ENCODE data around the gene LONP1.

DNA sequence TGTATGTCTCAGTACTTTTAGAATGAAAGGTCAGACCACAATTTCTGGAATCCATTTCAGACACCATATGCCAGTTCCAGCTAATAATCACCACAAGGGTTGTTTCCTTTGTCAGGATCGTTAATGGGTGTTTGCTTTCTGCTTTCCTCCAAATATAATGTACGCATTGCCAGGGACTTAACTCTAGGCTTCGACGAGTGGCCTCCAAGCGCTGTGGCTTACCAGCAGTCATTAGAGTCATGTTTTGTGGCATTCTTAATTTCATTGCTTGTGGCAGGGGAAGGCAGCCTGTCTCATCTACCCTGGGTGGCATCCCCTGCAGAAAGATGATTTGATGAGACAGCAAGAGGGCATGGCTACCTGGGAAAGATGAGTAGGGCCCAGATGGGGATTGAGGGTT is 74.5 kb downstream of the LONP1 start:
- TF ChIP-seq IRF2 (CRISPR knock-in tag; IDR thresholded peaks at IDR 0.05; ENCODE audit: borderline replicate concordance, low read depth) (no peak), ZNF396 (CRISPR knock-in tag; IDR thresholded peaks at IDR 0.05; ENCODE audit: borderline replicate concordance) (no peak), MAX (CRISPR knock-in tag; IDR thresholded peaks at IDR 0.05) (no peak), CTCF (IDR thresholded peaks at IDR 0.05) (no peak), ZNF121 (CRISPR knock-in tag; IDR thresholded peaks at IDR 0.05) (no peak), CBFB (CRISPR knock-in tag; IDR thresholded peaks at IDR 0.05; ENCODE audit: low read depth) (no peak), TEAD4 (CRISPR knock-in tag; IDR thresholded peaks at IDR 0.05) (no peak), USF2 (CRISPR knock-in tag; IDR thresholded peaks at IDR 0.05) (no peak), ZNF317 (CRISPR knock-in tag; IDR thresholded peaks at IDR 0.05; ENCODE audit: borderline replicate concordance, low read depth) (no peak)
- TF ChIP-seq, protein P1, sequence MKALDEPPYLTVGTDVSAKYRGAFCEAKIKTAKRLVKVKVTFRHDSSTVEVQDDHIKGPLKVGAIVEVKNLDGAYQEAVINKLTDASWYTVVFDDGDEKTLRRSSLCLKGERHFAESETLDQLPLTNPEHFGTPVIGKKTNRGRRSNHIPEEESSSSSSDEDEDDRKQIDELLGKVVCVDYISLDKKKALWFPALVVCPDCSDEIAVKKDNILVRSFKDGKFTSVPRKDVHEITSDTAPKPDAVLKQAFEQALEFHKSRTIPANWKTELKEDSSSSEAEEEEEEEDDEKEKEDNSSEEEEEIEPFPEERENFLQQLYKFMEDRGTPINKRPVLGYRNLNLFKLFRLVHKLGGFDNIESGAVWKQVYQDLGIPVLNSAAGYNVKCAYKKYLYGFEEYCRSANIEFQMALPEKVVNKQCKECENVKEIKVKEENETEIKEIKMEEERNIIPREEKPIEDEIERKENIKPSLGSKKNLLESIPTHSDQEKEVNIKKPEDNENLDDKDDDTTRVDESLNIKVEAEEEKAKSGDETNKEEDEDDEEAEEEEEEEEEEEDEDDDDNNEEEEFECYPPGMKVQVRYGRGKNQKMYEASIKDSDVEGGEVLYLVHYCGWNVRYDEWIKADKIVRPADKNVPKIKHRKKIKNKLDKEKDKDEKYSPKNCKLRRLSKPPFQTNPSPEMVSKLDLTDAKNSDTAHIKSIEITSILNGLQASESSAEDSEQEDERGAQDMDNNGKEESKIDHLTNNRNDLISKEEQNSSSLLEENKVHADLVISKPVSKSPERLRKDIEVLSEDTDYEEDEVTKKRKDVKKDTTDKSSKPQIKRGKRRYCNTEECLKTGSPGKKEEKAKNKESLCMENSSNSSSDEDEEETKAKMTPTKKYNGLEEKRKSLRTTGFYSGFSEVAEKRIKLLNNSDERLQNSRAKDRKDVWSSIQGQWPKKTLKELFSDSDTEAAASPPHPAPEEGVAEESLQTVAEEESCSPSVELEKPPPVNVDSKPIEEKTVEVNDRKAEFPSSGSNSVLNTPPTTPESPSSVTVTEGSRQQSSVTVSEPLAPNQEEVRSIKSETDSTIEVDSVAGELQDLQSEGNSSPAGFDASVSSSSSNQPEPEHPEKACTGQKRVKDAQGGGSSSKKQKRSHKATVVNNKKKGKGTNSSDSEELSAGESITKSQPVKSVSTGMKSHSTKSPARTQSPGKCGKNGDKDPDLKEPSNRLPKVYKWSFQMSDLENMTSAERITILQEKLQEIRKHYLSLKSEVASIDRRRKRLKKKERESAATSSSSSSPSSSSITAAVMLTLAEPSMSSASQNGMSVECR (CRISPR knock-in tag; IDR thresholded peaks at IDR 0.05; ENCODE audit: borderline replicate concordance): no peak
- TF ChIP-seq, protein P2, sequence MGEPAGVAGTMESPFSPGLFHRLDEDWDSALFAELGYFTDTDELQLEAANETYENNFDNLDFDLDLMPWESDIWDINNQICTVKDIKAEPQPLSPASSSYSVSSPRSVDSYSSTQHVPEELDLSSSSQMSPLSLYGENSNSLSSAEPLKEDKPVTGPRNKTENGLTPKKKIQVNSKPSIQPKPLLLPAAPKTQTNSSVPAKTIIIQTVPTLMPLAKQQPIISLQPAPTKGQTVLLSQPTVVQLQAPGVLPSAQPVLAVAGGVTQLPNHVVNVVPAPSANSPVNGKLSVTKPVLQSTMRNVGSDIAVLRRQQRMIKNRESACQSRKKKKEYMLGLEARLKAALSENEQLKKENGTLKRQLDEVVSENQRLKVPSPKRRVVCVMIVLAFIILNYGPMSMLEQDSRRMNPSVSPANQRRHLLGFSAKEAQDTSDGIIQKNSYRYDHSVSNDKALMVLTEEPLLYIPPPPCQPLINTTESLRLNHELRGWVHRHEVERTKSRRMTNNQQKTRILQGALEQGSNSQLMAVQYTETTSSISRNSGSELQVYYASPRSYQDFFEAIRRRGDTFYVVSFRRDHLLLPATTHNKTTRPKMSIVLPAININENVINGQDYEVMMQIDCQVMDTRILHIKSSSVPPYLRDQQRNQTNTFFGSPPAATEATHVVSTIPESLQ (CRISPR knock-in tag; IDR thresholded peaks at IDR 0.05): no peak
- TF ChIP-seq, protein P3, sequence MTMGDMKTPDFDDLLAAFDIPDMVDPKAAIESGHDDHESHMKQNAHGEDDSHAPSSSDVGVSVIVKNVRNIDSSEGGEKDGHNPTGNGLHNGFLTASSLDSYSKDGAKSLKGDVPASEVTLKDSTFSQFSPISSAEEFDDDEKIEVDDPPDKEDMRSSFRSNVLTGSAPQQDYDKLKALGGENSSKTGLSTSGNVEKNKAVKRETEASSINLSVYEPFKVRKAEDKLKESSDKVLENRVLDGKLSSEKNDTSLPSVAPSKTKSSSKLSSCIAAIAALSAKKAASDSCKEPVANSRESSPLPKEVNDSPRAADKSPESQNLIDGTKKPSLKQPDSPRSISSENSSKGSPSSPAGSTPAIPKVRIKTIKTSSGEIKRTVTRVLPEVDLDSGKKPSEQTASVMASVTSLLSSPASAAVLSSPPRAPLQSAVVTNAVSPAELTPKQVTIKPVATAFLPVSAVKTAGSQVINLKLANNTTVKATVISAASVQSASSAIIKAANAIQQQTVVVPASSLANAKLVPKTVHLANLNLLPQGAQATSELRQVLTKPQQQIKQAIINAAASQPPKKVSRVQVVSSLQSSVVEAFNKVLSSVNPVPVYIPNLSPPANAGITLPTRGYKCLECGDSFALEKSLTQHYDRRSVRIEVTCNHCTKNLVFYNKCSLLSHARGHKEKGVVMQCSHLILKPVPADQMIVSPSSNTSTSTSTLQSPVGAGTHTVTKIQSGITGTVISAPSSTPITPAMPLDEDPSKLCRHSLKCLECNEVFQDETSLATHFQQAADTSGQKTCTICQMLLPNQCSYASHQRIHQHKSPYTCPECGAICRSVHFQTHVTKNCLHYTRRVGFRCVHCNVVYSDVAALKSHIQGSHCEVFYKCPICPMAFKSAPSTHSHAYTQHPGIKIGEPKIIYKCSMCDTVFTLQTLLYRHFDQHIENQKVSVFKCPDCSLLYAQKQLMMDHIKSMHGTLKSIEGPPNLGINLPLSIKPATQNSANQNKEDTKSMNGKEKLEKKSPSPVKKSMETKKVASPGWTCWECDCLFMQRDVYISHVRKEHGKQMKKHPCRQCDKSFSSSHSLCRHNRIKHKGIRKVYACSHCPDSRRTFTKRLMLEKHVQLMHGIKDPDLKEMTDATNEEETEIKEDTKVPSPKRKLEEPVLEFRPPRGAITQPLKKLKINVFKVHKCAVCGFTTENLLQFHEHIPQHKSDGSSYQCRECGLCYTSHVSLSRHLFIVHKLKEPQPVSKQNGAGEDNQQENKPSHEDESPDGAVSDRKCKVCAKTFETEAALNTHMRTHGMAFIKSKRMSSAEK (CRISPR knock-in tag; IDR thresholded peaks at IDR 0.05; ENCODE audit: borderline replicate concordance): no peak

All from WTC11 (cell line).